ENCODE measurements around the gene MXD4. TPM values are rescaled to one million over a fixed set of nuclear protein-coding genes. Genes with fewer than 3 reads are reported as not detected.
A peak's percentile ranks its signal among the peaks of the same experiment; 100 is the strongest.

The MXD4 gene
- total and polyA plus RNA-seq, 2 of the 13 experiments (the other 11 are each of a cell fraction or from before 2014, with no cell fraction given), result 29.0 to 31.3 TPM

- TF ChIP-seq KDM2A (CRISPR knock-in tag; IDR thresholded peaks at IDR 0.05; ENCODE audit: borderline replicate concordance, low read depth), result peak; percentile 89
- peak; percentile 86 for TF ChIP-seq KMT2A (CRISPR knock-in tag; IDR thresholded peaks at IDR 0.05)
- peak; percentile 43; the same call in 1 of the 2 replicates for TF ChIP-seq HCFC1 (IDR thresholded peaks at IDR 0.05; ENCODE audit: low read depth, low read length)
- TF ChIP-seq SALL1 (CRISPR knock-in tag; IDR thresholded peaks at IDR 0.05), result peak; percentile 46
- TF ChIP-seq ZNF777 (CRISPR knock-in tag; IDR thresholded peaks at IDR 0.05), result peak; percentile 96
- TF ChIP-seq FOXK1 (CRISPR knock-in tag; IDR thresholded peaks at IDR 0.05; ENCODE audit: borderline replicate concordance, low read depth), result peak; percentile 67; the same call in 1 of the 2 replicates
- TF ChIP-seq ZNF800 (CRISPR knock-in tag; IDR thresholded peaks at IDR 0.05), result no peak; the same call in 1 of the 2 replicates
- TF ChIP-seq ZSCAN9 (CRISPR knock-in tag; IDR thresholded peaks at IDR 0.05; ENCODE audit: borderline replicate concordance), result peak; percentile 20; the same call in 1 of the 2 replicates
- peak; percentile 47; the same call in 1 of the 2 replicates for TF ChIP-seq ZNF567 (CRISPR knock-in tag; IDR thresholded peaks at IDR 0.05; ENCODE audit: borderline replicate concordance)
- TF ChIP-seq HIVEP1 (CRISPR knock-in tag; IDR thresholded peaks at IDR 0.05), result 0 out of 2 replicates have a peak, but pooled peaks have one; percentile 27
- peak; percentile 93 for TF ChIP-seq ZNF501 (CRISPR knock-in tag; IDR thresholded peaks at IDR 0.05)
- no peak for TF ChIP-seq GRHL1 (CRISPR knock-in tag; conservative IDR thresholded peaks at IDR 0.05)
- peak; percentile 42; the same call in 1 of the 2 replicates for TF ChIP-seq ZNF609 (CRISPR knock-in tag; IDR thresholded peaks at IDR 0.05; ENCODE audit: borderline replicate concordance)
- 0 out of 2 replicates have a peak, but pooled peaks have one; percentile 44 for TF ChIP-seq MED13 (CRISPR knock-in tag; IDR thresholded peaks at IDR 0.05)
- peak; percentile 96 for TF ChIP-seq TFDP2 (CRISPR knock-in tag; IDR thresholded peaks at IDR 0.05)
- TF ChIP-seq FOSL1 (CRISPR knock-in tag; IDR thresholded peaks at IDR 0.05; ENCODE audit: borderline replicate concordance), result no peak
- TF ChIP-seq HDAC2 (CRISPR knock-in tag; IDR thresholded peaks at IDR 0.05), result peak; percentile 33; the same call in 1 of the 2 replicates
- TF ChIP-seq THAP11 (CRISPR knock-in tag; IDR thresholded peaks at IDR 0.05), result peak; percentile 90
These were observed 20.2 kb downstream of the MXD4 start, which contains the start of the genes HAUS3 and POLN (continued) for GRCh38 chr4:2241410-2242353.

Data from HepG2 (cell line).